Measurements from ENCODE around the gene CD164L2.

CD164L2 gene

DNA sequence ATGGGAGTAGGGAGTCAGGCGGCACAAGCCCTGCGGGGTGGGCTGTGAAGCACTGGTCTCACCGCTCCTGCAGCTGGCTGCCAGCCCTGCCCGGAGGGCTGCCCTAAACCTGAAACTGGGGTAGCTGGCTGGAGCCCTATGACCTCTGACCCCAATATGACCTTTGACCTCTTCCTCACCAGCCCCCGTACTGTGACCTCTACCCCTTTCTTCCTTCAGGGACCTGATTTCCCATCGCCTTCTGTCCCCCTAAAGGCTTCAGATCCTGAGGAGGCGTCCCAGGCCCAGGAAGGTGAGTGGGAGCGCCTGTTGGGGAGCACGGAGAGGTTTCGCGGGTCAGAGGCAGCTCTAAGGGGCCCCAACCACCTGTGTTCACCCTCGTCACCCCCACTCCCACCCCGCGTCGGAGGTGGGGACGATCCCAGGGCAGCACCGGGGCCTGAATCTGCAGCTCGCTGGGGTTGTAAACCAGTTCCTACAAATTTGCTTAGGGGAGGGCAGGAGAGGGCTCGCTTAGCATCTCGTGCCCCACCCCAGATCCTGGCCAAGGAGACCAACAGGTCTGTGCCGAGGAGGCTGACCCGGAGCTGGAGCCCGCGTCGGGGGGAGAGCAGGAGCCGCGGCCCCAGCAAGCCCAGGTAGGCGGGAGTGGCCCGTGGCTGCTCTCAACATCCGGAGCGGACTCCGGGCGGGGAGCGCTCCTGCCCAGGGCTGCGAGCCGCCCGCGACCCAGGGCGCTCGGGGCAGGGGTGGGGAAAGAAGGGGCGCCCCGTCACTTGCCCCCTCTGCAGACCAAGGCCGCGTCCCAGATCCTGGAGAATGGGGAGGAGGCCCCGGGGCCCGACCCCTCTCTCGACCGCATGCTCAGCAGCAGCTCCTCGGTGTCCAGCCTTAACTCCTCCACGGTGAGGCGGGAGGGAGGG, 34.0 kb downstream of the CD164L2 start (continued):
- TF ChIP-seq, protein P1, sequence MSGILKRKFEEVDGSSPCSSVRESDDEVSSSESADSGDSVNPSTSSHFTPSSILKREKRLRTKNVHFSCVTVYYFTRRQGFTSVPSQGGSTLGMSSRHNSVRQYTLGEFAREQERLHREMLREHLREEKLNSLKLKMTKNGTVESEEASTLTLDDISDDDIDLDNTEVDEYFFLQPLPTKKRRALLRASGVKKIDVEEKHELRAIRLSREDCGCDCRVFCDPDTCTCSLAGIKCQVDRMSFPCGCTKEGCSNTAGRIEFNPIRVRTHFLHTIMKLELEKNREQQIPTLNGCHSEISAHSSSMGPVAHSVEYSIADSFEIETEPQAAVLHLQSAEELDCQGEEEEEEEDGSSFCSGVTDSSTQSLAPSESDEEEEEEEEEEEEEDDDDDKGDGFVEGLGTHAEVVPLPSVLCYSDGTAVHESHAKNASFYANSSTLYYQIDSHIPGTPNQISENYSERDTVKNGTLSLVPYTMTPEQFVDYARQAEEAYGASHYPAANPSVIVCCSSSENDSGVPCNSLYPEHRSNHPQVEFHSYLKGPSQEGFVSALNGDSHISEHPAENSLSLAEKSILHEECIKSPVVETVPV (CRISPR knock-in tag; IDR thresholded peaks at IDR 0.05), result no peak
- TF ChIP-seq ZC3H10 (CRISPR knock-in tag; IDR thresholded peaks at IDR 0.05), result no peak
- TF ChIP-seq, protein P2, sequence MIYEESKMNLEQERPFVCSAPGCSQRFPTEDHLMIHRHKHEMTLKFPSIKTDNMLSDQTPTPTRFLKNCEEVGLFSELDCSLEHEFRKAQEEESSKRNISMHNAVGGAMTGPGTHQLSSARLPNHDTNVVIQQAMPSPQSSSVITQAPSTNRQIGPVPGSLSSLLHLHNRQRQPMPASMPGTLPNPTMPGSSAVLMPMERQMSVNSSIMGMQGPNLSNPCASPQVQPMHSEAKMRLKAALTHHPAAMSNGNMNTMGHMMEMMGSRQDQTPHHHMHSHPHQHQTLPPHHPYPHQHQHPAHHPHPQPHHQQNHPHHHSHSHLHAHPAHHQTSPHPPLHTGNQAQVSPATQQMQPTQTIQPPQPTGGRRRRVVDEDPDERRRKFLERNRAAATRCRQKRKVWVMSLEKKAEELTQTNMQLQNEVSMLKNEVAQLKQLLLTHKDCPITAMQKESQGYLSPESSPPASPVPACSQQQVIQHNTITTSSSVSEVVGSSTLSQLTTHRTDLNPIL (CRISPR knock-in tag; IDR thresholded peaks at IDR 0.05; ENCODE audit: low read depth), result no peak
- TF ChIP-seq ESRRG (CRISPR knock-in tag; IDR thresholded peaks at IDR 0.05), result no peak
- no peak for TF ChIP-seq SNAI2 (CRISPR knock-in tag; IDR thresholded peaks at IDR 0.05)
- TF ChIP-seq CSDC2 (CRISPR knock-in tag; IDR thresholded peaks at IDR 0.05), result no peak
- TF ChIP-seq BACH2 (CRISPR knock-in tag; IDR thresholded peaks at IDR 0.05; ENCODE audit: borderline replicate concordance), result no peak
- no peak for TF ChIP-seq RARB (CRISPR knock-in tag; IDR thresholded peaks at IDR 0.05)
- TF ChIP-seq, protein P3, sequence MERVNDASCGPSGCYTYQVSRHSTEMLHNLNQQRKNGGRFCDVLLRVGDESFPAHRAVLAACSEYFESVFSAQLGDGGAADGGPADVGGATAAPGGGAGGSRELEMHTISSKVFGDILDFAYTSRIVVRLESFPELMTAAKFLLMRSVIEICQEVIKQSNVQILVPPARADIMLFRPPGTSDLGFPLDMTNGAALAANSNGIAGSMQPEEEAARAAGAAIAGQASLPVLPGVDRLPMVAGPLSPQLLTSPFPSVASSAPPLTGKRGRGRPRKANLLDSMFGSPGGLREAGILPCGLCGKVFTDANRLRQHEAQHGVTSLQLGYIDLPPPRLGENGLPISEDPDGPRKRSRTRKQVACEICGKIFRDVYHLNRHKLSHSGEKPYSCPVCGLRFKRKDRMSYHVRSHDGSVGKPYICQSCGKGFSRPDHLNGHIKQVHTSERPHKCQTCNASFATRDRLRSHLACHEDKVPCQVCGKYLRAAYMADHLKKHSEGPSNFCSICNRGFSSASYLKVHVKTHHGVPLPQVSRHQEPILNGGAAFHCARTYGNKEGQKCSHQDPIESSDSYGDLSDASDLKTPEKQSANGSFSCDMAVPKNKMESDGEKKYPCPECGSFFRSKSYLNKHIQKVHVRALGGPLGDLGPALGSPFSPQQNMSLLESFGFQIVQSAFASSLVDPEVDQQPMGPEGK (CRISPR knock-in tag; IDR thresholded peaks at IDR 0.05; ENCODE audit: borderline replicate concordance), result no peak

DNA sequence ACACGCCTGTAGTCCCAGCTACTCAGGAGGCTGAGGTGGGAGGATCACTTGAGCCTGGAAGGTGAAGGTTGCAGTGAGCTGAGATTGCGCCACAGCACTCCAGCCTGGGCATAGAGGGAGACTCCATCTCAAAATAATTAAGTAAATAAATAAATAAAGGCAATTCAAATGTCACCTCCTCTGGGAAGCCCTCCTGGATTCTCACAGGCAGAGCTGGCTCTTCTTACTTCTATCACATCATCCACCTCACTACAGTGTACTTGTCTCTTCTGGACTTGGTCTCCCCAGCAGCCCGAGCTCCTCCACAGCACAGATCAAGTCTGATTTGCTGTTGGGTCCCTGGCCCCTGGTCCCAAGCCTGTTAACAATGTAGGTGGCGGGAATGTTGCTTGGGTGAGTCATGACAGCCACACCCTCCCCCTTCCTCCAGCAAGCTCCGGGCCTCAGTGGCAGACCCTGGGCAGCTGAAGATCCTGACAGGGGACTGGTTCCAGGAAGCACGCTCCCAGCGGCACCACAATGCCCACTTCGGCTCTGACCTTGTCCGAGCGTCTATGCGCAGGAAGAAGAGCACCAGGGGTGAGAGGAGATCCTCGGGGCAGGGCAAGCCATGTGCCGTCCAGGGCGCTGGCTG, 36.0 kb downstream of the CD164L2 start:
- ATAC-seq, result no peak
- TF ChIP-seq ZC3H10 (CRISPR knock-in tag; IDR thresholded peaks at IDR 0.05) (no peak), RARB (CRISPR knock-in tag; IDR thresholded peaks at IDR 0.05) (no peak), ISL1 (CRISPR knock-in tag; IDR thresholded peaks at IDR 0.05) (no peak), ZFP30 (CRISPR knock-in tag; IDR thresholded peaks at IDR 0.05) (no peak), BACH2 (CRISPR knock-in tag; IDR thresholded peaks at IDR 0.05; ENCODE audit: borderline replicate concordance) (no peak), OSR1 (CRISPR knock-in tag; IDR thresholded peaks at IDR 0.05) (no peak), CSDC2 (CRISPR knock-in tag; IDR thresholded peaks at IDR 0.05) (no peak)
- TF ChIP-seq, protein P4, sequence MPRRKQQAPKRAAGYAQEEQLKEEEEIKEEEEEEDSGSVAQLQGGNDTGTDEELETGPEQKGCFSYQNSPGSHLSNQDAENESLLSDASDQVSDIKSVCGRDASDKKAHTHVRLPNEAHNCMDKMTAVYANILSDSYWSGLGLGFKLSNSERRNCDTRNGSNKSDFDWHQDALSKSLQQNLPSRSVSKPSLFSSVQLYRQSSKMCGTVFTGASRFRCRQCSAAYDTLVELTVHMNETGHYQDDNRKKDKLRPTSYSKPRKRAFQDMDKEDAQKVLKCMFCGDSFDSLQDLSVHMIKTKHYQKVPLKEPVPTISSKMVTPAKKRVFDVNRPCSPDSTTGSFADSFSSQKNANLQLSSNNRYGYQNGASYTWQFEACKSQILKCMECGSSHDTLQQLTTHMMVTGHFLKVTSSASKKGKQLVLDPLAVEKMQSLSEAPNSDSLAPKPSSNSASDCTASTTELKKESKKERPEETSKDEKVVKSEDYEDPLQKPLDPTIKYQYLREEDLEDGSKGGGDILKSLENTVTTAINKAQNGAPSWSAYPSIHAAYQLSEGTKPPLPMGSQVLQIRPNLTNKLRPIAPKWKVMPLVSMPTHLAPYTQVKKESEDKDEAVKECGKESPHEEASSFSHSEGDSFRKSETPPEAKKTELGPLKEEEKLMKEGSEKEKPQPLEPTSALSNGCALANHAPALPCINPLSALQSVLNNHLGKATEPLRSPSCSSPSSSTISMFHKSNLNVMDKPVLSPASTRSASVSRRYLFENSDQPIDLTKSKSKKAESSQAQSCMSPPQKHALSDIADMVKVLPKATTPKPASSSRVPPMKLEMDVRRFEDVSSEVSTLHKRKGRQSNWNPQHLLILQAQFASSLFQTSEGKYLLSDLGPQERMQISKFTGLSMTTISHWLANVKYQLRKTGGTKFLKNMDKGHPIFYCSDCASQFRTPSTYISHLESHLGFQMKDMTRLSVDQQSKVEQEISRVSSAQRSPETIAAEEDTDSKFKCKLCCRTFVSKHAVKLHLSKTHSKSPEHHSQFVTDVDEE (CRISPR knock-in tag; IDR thresholded peaks at IDR 0.05), result no peak
- TF ChIP-seq, protein P2 (CRISPR knock-in tag; IDR thresholded peaks at IDR 0.05; ENCODE audit: low read depth), result no peak

DNA sequence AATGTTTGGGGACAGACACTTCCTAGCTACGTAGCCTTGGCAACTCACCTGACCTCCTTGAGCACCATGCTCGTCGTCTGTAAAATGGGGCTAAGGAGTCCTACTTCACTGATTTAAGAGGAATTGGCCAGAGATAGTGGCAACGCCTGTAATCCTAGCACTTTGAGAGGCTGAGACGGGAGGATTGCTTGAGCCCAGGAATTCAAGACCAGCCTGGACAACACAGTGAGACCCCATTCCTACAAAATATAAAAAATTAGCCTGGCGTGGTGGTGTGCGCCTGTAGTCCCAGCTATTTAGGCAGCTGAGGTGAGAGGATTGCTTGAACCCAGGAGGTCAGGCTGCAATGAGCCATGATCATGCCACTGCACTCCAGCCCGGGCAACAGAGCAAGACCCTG, 36.8 kb downstream of the CD164L2 start:
- no peak for TF ChIP-seq ARNTL (CRISPR knock-in tag; IDR thresholded peaks at IDR 0.05; ENCODE audit: borderline replicate concordance, low read depth)
- TF ChIP-seq, protein P2 (CRISPR knock-in tag; IDR thresholded peaks at IDR 0.05; ENCODE audit: low read depth), result no peak
- TF ChIP-seq, protein P5, sequence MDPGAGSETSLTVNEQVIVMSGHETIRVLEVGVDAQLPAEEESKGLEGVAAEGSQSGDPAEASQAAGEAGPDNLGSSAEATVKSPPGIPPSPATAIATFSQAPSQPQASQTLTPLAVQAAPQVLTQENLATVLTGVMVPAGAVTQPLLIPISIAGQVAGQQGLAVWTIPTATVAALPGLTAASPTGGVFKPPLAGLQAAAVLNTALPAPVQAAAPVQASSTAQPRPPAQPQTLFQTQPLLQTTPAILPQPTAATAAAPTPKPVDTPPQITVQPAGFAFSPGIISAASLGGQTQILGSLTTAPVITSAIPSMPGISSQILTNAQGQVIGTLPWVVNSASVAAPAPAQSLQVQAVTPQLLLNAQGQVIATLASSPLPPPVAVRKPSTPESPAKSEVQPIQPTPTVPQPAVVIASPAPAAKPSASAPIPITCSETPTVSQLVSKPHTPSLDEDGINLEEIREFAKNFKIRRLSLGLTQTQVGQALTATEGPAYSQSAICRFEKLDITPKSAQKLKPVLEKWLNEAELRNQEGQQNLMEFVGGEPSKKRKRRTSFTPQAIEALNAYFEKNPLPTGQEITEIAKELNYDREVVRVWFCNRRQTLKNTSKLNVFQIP (CRISPR knock-in tag; IDR thresholded peaks at IDR 0.05; ENCODE audit: borderline replicate concordance, low read depth), result no peak
- TF ChIP-seq ZNF8 (CRISPR knock-in tag; IDR thresholded peaks at IDR 0.05), result no peak
- TF ChIP-seq GLIS3 (CRISPR knock-in tag; IDR thresholded peaks at IDR 0.05), result no peak
- TF ChIP-seq, protein P4 (CRISPR knock-in tag; IDR thresholded peaks at IDR 0.05), result no peak
- TF ChIP-seq ISL1 (CRISPR knock-in tag; IDR thresholded peaks at IDR 0.05), result no peak
- TF ChIP-seq PPARA (CRISPR knock-in tag; IDR thresholded peaks at IDR 0.05; ENCODE audit: borderline replicate concordance), result no peak
- no peak for TF ChIP-seq ZNF70 (CRISPR knock-in tag; IDR thresholded peaks at IDR 0.05)
- ATAC-seq, result no peak
